Measurements from ENCODE around the gene S100A5. TPM values are rescaled to one million over a fixed set of nuclear protein-coding genes. Genes with fewer than 3 reads are reported as not detected.

Gene S100A5
- total and polyA plus RNA-seq, 9 of the 15 experiments (the other 6 are each of a cell fraction or from before 2014, with no cell fraction given), result 0.56 to 1.4 (median 0.64) TPM; not detected in 5

GRCh38 chr1:153572569-153573015 lies 31.9 kb upstream of the S100A5 start (continued):
- TF ChIP-seq DEAF1 (CRISPR knock-in tag; IDR thresholded peaks at IDR 0.05), result peak; percentile 65
- no peak for TF ChIP-seq ID3 (CRISPR knock-in tag; IDR thresholded peaks at IDR 0.05)
- TF ChIP-seq ID3 (tag; IDR thresholded peaks at IDR 0.05), result no peak
- TF ChIP-seq HDAC3 (IDR thresholded peaks at IDR 0.05; ENCODE audit: borderline replicate concordance, partially characterized antibody), result no peak
- TF ChIP-seq RAD21 (CRISPR knock-in tag; conservative IDR thresholded peaks at IDR 0.05 in 1 of 2, IDR thresholded peaks at IDR 0.05 in 1 of 2), result peak; percentile 68 to 69
- peak in 1 of 2 experiments; percentile 27; a peak in 1 of 4 replicates for TF ChIP-seq MNT (conservative IDR thresholded peaks at IDR 0.05)

Measured in K562 (cell line).